Fibroblast of villous mesenchyme (primary cell): ENCODE measurements around the gene ICAM2. TPM values are rescaled to one million over a fixed set of nuclear protein-coding genes. Genes with fewer than 3 reads are reported as not detected.
"Not testable (repeated sequence)": the region's sequence is repeated elsewhere in the genome, so short reads cannot be mapped to it uniquely, and the experiment has no call there.

Source experiments
- DNase-seq: peaks from one replicate; pipeline ENCODE4 v3.0.0-alpha.2; 2010; ENCODE audit warnings: low read depth
- H3K4me3 ChIP-seq: 2 replicates; pipeline ENCODE4 v1.5.1; 2011; ENCODE audit warnings: low read depth, mild to moderate bottlenecking, low read length
- total RNA-seq: library from RNA; depleted of rRNA; stranded (reverse); fragments of >200 nt; gene quantifications from 2 replicates; pipeline ENCODE4 v1.2.3, GENCODE V29; 2012
- TF ChIP-seq, protein P1 (sequence below): IDR thresholded peaks from 2 replicates; pipeline ENCODE4 v1.5.1; 2012; ENCODE audit warnings: low read depth, mild to moderate bottlenecking, low read length; ENCODE audit not compliant: insufficient read depth

Gene ICAM2
- total RNA-seq, 1 donor, result 1.7 TPM

DNA sequence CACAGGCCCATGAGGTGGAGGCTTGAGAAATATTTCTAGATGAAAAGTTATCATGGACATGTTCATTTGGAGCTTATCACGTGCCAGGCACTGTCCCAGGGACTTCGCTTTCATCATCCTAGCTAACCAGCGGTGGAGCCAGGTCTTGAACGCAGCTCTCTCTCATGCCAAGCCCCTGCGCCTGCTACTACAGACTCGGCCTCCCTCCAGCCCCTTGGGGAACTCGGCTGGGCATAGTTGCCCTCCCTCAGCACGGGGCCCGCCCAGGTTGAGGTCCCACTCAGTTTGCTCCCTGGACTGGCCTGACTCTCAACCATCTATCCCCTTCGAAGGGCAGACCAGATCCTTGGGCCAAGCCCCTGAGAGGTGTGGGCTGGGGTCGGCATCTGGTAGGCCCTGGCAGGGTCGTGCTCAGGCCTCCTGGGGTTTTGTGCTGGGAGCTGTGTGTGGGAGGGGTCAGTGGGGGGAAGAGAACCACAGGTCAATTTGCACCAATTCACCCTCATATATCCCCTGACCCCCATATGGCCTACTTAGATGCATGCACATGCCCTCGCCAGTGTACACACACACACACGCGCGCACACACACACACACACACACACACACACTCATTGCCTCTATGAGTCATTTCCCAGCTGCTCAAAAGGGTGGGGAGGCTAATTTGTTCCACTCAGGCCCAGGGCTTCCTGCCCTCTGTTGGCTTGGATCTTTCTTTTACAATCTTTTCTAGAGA is 35.6 kb downstream of the ICAM2 start:
- TF ChIP-seq, protein P1, sequence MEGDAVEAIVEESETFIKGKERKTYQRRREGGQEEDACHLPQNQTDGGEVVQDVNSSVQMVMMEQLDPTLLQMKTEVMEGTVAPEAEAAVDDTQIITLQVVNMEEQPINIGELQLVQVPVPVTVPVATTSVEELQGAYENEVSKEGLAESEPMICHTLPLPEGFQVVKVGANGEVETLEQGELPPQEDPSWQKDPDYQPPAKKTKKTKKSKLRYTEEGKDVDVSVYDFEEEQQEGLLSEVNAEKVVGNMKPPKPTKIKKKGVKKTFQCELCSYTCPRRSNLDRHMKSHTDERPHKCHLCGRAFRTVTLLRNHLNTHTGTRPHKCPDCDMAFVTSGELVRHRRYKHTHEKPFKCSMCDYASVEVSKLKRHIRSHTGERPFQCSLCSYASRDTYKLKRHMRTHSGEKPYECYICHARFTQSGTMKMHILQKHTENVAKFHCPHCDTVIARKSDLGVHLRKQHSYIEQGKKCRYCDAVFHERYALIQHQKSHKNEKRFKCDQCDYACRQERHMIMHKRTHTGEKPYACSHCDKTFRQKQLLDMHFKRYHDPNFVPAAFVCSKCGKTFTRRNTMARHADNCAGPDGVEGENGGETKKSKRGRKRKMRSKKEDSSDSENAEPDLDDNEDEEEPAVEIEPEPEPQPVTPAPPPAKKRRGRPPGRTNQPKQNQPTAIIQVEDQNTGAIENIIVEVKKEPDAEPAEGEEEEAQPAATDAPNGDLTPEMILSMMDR, result no peak

GRCh38 chr17:63984236-63984635 is 36.2 kb downstream of the ICAM2 start:
- TF ChIP-seq, protein P1, result no peak
- no peak overlapping the region for H3K4me3 ChIP-seq
- peak; percentile 29 for DNase-seq

More for the DNA sequence above, 35.6 kb downstream of the ICAM2 start:
- H3K4me3 ChIP-seq, result no peak overlapping the region
- DNase-seq, result peak; percentile 85

DNA sequence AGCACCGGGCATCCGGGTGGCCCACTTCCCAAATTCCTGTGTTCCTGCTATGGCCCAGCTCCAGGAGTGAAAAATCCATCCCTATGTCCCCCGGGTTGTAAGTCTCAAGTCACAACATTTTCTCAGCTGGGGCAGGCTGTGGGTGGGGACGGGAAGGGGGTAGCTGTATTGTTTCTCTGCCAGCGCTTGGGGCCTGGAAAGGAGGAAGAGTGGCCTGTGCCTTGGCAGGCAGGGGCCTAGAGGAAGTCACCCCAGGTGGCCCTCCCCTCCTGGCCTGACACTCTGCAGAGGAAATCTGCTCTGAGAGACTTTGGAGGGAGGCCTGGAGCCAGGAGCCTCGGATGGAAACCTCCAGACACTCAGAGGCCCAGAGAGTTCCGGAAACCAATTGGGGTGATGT is 37.1 kb downstream of the ICAM2 start:
- TF ChIP-seq, protein P1, result no peak
- H3K4me3 ChIP-seq, result no peak overlapping the region
- no peak for DNase-seq

DNA sequence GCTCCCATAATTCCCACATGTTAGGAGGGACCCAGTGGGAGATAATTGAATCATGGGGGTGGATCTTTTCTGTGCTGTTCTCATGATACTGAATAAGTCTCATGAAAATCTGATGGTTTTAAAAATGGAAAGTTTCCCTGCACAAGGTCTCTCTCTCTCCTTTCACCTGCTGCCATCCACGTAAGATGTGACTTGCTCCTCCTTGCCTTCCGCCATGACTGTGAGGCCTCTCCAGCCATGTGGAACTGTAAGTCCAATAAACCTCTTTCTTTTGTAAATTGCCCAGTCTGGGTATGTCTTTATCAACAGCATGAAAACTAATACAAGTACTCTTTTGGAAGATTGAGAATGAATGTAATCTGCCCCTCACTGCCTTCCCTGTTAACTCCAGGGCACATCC is 37.8 kb downstream of the ICAM2 start:
- H3K4me3 ChIP-seq, result not testable (repeated sequence)

DNA sequence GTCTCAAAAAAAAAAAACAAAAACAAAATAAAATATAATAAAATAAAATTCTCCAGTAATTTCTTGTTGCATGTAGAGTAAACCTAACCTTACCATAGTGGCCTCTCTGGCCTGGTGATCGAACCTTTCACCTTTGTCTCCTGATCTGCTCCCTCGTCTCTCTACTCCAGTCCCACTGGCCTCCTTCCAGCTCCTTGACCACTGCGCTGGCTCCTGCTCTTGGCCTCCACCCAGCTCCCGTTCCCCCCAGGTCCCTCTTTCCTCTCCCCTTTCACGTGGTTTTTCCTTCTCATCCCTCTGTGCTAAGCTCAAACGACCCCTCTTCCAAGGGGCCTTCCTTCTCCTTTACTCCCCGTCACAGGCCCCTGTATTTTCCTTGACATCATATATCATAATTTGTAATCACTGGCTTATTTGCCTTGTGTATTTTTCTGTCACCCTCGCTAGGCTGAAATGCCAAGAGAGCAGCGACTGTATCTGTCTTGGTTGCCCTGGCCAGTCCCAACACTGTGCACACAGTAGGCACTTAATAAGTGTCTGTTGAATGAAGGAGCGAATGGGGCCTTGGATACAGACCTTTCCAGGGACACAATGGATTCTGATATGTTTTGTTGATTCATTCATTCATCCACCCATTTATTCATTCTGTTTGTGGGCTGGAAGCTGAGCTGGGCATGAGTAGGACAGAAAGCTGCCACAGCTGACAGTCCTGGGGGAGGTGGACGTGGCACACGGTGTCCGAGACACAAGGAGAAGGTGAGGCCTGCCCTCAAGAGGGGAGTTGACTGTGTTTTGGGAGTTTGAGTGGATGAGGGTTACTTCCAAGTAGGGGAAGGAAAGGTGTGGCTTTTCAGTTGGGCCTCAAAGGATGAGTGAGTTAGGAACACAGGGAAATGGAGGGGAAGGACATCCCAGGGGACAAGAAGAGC is 41.9 kb downstream of the ICAM2 start:
- H3K4me3 ChIP-seq, result no peak overlapping the region
- TF ChIP-seq, protein P1, result no peak
- DNase-seq, result no peak

More for the DNA sequence above, 37.8 kb downstream of the ICAM2 start:
- not testable (repeated sequence) for DNase-seq

- TF ChIP-seq, protein P1, result no peak
- DNase-seq, result no peak
- no peak overlapping the region for H3K4me3 ChIP-seq
These were observed 43.7 kb downstream of the ICAM2 start for GRCh38 chr17:63976702-63977101.

DNA sequence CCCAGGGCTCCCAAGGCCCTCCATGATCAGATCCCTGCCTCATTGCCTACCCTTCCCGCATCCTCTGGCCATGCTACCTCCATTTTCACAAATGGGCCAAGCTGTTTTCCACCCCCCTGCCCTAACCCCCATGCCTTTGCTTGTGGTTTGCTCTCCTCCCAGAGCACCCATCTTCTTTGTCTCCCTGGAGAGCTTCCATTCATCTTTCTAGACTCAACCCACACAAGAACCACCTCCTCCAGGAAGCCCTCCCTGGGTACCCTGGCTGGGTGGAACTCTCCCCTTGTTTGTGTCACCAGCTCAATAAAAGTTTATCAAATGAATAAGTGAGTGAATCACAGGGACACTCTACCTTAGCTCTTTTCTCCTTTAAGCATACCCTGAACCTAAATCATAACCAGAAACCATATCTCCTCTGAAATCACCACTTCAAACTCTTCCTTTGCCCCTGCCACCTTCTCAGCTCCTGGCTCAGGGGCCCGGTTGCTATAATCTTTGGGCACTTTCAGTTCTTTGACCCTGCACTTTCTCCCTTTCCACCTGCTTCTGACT is 44.8 kb downstream of the ICAM2 start:
- TF ChIP-seq, protein P1, result no peak
- DNase-seq, result no peak
- H3K4me3 ChIP-seq, result no peak overlapping the region
